Stomach (tissue), 9 donors: ENCODE results near the gene SLC15A3. TPM values are rescaled to one million over a fixed set of nuclear protein-coding genes. Genes with fewer than 3 reads are reported as not detected.

Experiments
- DNase-seq, 2 donors: peaks; one replicate each; pipeline versions ENCODE4 v3.0.0 to v3.0.0-alpha.2; 2013 to 2019
- H3K27ac ChIP-seq, 5 donors: fragments of 200-600 bp in 4 of 5; sonication (generic) in 4 of 5; one replicate each; pipeline ENCODE4 v1.5.1; 2013 to 2019; ENCODE audit warnings: mild to moderate bottlenecking in 1 of 5, moderate library complexity in 1 of 5
- H3K27me3 ChIP-seq, 3 donors: fragments of 200-600 bp; sonication (generic); one replicate each; pipeline ENCODE4 v1.5.1; 2017 to 2019; ENCODE audit warnings: mixed run types in 1 of 3
- H3K36me3 ChIP-seq, 4 donors: fragments of 200-600 bp; sonication (generic); 1 replicate in 3 of 4; 2 replicates in 1 of 4; pipeline ENCODE4 v1.5.1; 2016 to 2019
- H3K4me1 ChIP-seq, 4 donors: fragments of 200-600 bp; sonication (generic); one replicate each; pipeline ENCODE4 v1.5.1; 2016 to 2019
- H3K4me3 ChIP-seq, 4 donors: fragments of 200-600 bp; sonication (generic) in 3 of 4; one replicate each; pipeline ENCODE4 v1.5.1; 2016 to 2019; ENCODE audit warnings: mild to moderate bottlenecking in 1 of 4
- H3K9me3 ChIP-seq, 4 donors: fragments of 200-600 bp; sonication (generic); one replicate each; pipeline ENCODE4 v1.5.1; 2016 to 2019
- CTCF ChIP-seq, 7 experiments: fragments of 450-650 bp in 4 of 7; fragments of 200-600 bp in 3 of 7; sonication (generic) in 3 of 7; IDR thresholded peaks; one replicate each; pipeline ENCODE4 v1.5.1; 2016 to 2019; ENCODE audit warnings: antibody characterized with exemption in 7 of 7, control low read depth in 2 of 7, mild to moderate bottlenecking in 1 of 7
- EP300 ChIP-seq: sonication (generic); formaldehyde crosslinking; IDR thresholded peaks from one replicate; pipeline ENCODE4 v1.6.1; 2017; ENCODE audit warnings: antibody characterized with exemption
- POLR2A ChIP-seq, 4 donors: fragments of 450-650 bp; IDR thresholded peaks; one replicate each; pipeline ENCODE4 v1.6.1; 2016; ENCODE audit warnings: antibody characterized with exemption in 4 of 4, control low read depth in 2 of 4, mild to moderate bottlenecking in 1 of 4, moderate library complexity in 1 of 4
- POLR2AphosphoS5 ChIP-seq, 3 donors: sonication (generic); formaldehyde crosslinking; IDR thresholded peaks; one replicate each; pipeline ENCODE4 v1.6.1; 2016; ENCODE audit warnings: antibody characterized with exemption in 3 of 3
- WGBS, 5 donors: extraction: QIAGEN DNeasy Blood & Tissue Kit in 3 of 5; methylation state at CpG; one replicate each; pipeline versions ENCODE4 v1.1.5 to v1.1.7; 2013 to 2018; 5-methylcytosine and 5-hydroxymethylcytosine counted together
- intact Hi-C: fragments of 100-400 bp; cut with DNase I; formaldehyde crosslinking; loops from one replicate; pipeline ENCODE4 v1.15.1; 2023; ENCODE audit warnings: low total_unique reads
- polyA plus RNA-seq, 3 donors: library from polyadenylated mRNA; stranded (reverse); fragments of 200-250 nt; gene quantifications; one replicate each; pipeline ENCODE4 v1.2.3, GENCODE V29; 2013
- total RNA-seq, 5 donors: library from RNA; depleted of rRNA; stranded (reverse); fragments of >200 nt; gene quantifications; one replicate each; pipeline versions ENCODE4 v1.1.0 to v1.2.3, GENCODE V29; 2014 to 2016
- donor health status: healthy with polysubstance abuse.
- donor health status: Bipolar disorder and iron deficiency.
- donor health status: healthy.

The SLC15A3 gene
- total and polyA plus RNA-seq, 8 donors: 7.9 to 33.6 (median 20.7) TPM

- H3K27me3 ChIP-seq: peaks cover 0 to 7% (median 0%) of the 10 kb centered on the region in 3 donors
- H3K4me3 ChIP-seq: no peak overlapping the region
- WGBS, 5 donors: 91 to 96% (median 93%) methylated on average over 37 of the region's 37 CpGs
- H3K9me3 ChIP-seq: no peaks in the 10 kb centered on the region
- no peak overlapping the region for H3K27ac ChIP-seq
- TF ChIP-seq POLR2A (IDR thresholded peaks at IDR 0.05) (no peak), CTCF (IDR thresholded peaks at IDR 0.05) (no peak), POLR2AphosphoS5 (IDR thresholded peaks at IDR 0.05) (no peak), EP300 (no peak)
- no peak for DNase-seq
- H3K4me1 ChIP-seq: peaks cover 0 to 1% (median 0%) of the 10 kb centered on the region in 4 donors
- intact Hi-C loops: no loop called here
- H3K36me3 ChIP-seq: peaks cover 11 to 64% (median 45%) of the 10 kb centered on the region in 4 donors
These were observed 18.4 kb downstream of the SLC15A3 start for GRCh38 chr11:60933416-60934123.

- no peak overlapping the region for H3K4me3 ChIP-seq
- WGBS, 5 donors: 68 to 82% (median 75%) methylated on average over 5 of the region's 5 CpGs
These were observed 19.2 kb downstream of the SLC15A3 start for GRCh38 chr11:60932605-60933356.

GRCh38 chr11:60931917-60932316 is 20.1 kb downstream of the SLC15A3 start:
- intact Hi-C loops: no loop called here
- DNase-seq: no peak
- no peaks in the 10 kb centered on the region for H3K9me3 ChIP-seq
- H3K27ac ChIP-seq: no peak overlapping the region
- H3K27me3 ChIP-seq: peaks cover 0 to 7% (median 0%) of the 10 kb centered on the region in 3 donors
- H3K36me3 ChIP-seq: peaks cover 4 to 52% (median 28%) of the 10 kb centered on the region in 4 donors
- TF ChIP-seq EP300 (no peak), POLR2A (IDR thresholded peaks at IDR 0.05) (no peak), CTCF (IDR thresholded peaks at IDR 0.05) (no peak), POLR2AphosphoS5 (IDR thresholded peaks at IDR 0.05) (no peak)
- H3K4me1 ChIP-seq: peaks cover 0 to 12% (median 6%) of the 10 kb centered on the region in 4 donors
- WGBS, 5 donors: 81 to 91% (median 86%) methylated on average over 9 of the region's 9 CpGs
- H3K4me3 ChIP-seq: no peak overlapping the region

More at GRCh38 chr11:60932605-60933356, 19.2 kb downstream of the SLC15A3 start:
- Histone ChIP-seq H3K36me3 (peaks cover 6 to 60% (median 37%) of the 10 kb centered on the region in 4 donors), H3K9me3 (no peaks in the 10 kb centered on the region), H3K27me3 (peaks cover 0 to 7% (median 0%) of the 10 kb centered on the region in 3 donors), H3K4me1 (peaks cover 0 to 5% (median 1%) of the 10 kb centered on the region in 4 donors), H3K27ac (no peak overlapping the region)
- no peak for DNase-seq
- TF ChIP-seq EP300 (no peak), CTCF (IDR thresholded peaks at IDR 0.05) (no peak), POLR2AphosphoS5 (IDR thresholded peaks at IDR 0.05) (no peak), POLR2A (IDR thresholded peaks at IDR 0.05) (no peak)
- intact Hi-C loops: no loop called here

GRCh38 chr11:60930394-60930793 is 21.6 kb downstream of the SLC15A3 start:
- no peak overlapping the region for H3K4me3 ChIP-seq
- H3K9me3 ChIP-seq: no peaks in the 10 kb centered on the region
- peaks cover 0 to 10% (median 0%) of the 10 kb centered on the region in 3 donors for H3K27me3 ChIP-seq
- peaks cover 0 to 20% (median 13%) of the 10 kb centered on the region in 4 donors for H3K4me1 ChIP-seq
- H3K36me3 ChIP-seq: peaks cover 0 to 38% (median 17%) of the 10 kb centered on the region in 4 donors
- intact Hi-C loops: no loop called here
- 90 to 97% (median 95%) methylated on average over 3 to 4 of the region's 4 CpGs for WGBS, 5 donors
- TF ChIP-seq CTCF (IDR thresholded peaks at IDR 0.05) (no peak), EP300 (no peak)
- no peak for DNase-seq
- no peak overlapping the region for H3K27ac ChIP-seq
